Kidney (tissue), 14 donors: Measurements from ENCODE around the gene ANKDD1A. TPM values are rescaled to one million over a fixed set of nuclear protein-coding genes. Genes with fewer than 3 reads are reported as not detected.

Experiments
- DNase-seq, 5 donors: peaks; one replicate each; pipeline ENCODE4 v3.0.0-alpha.2; 2013 to 2020
- FAIRE-seq: peaks from 2 replicates; lab custom pipeline; 2012; peaks lifted over from hg19 to GRCh38; lab: Jason Lieb, UNC
- H3K27ac ChIP-seq, 2 donors: one replicate each; pipeline ENCODE4 v1.7.0; 2013; ENCODE audit warnings: low read depth in 2 of 2, low read length in 2 of 2, inconsistent platforms in 1 of 2
- H3K27me3 ChIP-seq: one replicate; pipeline ENCODE4 v1.7.1; 2013; ENCODE audit warnings: low read length, inconsistent platforms; ENCODE audit not compliant: control insufficient read depth, insufficient read depth
- H3K36me3 ChIP-seq, 3 donors: one replicate each; pipeline versions ENCODE4 v1.7.0 to v1.7.1; 2013; ENCODE audit warnings: low read length in 3 of 3, control low read depth in 1 of 3, inconsistent platforms in 1 of 3; ENCODE audit not compliant: insufficient read depth in 3 of 3, control insufficient read depth in 2 of 3
- H3K4me1 ChIP-seq, 3 donors: one replicate each; pipeline versions ENCODE4 v1.7.0 to v1.7.1; 2013; ENCODE audit warnings: low read length in 3 of 3, inconsistent platforms in 1 of 3, low read depth in 1 of 3; ENCODE audit not compliant: control insufficient read depth in 2 of 3, insufficient read depth in 2 of 3
- H3K4me3 ChIP-seq, 3 donors: one replicate each; pipeline versions ENCODE4 v1.7.0 to v1.8.1; 2013; ENCODE audit warnings: low read length in 3 of 3, control low read depth in 1 of 3, inconsistent platforms in 1 of 3
- H3K9ac ChIP-seq, 3 donors: one replicate each; pipeline versions ENCODE4 v1.7.0 to v1.7.1; 2013; ENCODE audit warnings: low read length in 3 of 3, control low read depth in 1 of 3, inconsistent platforms in 1 of 3
- H3K9me3 ChIP-seq, 3 donors: one replicate each; pipeline versions ENCODE4 v1.7.0 to v1.7.1; 2013; ENCODE audit warnings: low read length in 3 of 3, control low read depth in 1 of 3, inconsistent platforms in 1 of 3; ENCODE audit not compliant: control insufficient read depth in 2 of 3, insufficient read depth in 1 of 3
- intact Hi-C: fragments of 100-400 bp; cut with DNase I; formaldehyde crosslinking; loops from one replicate; pipeline ENCODE4 v1.11.1; 2022
- polyA plus RNA-seq: library from polyadenylated mRNA; stranded (reverse); fragments of 350-450 nt; fragmentation: Illumina TruSeq; extraction: RNeasy Lipid Tissue Mini Kit (QIAGEN cat#74804); gene quantifications from one replicate; pipeline ENCODE4 v1.2.3, GENCODE V29; 2014; ENCODE audit warnings: low read depth, low replicate concordance; ENCODE audit not compliant: insufficient read depth
- total RNA-seq: library from RNA; stranded (reverse); fragmentation: NEBNext Ultra II Directional; extraction: Animal tissue kit (Norgen Biotek cat#: 25700); gene quantifications from one replicate; pipeline ENCODE4 v1.2.1, GENCODE V29; 2021
- TF ChIP-seq, protein P1 (sequence below): IDR thresholded peaks from 3 replicates; pipeline ENCODE4 v1.5.1; 2012; ENCODE audit warnings: mild to moderate bottlenecking, moderate library complexity, borderline replicate concordance; ENCODE audit not compliant: insufficient read depth; ENCODE audit errors: extremely low read depth
- donor health status: control.
- donor health status: control.
- donor health status: control.
- donor health status: control.
- donor health status: control.
- donor health status: DM: yes; HTN: yes; CAD: no.
- donor health status: Normal renal cell carcinoma (clear cell type).

Gene ANKDD1A
- total and polyA plus RNA-seq, 2 donors from 2014 or later = 1.9 to 8.0 TPM

DNA sequence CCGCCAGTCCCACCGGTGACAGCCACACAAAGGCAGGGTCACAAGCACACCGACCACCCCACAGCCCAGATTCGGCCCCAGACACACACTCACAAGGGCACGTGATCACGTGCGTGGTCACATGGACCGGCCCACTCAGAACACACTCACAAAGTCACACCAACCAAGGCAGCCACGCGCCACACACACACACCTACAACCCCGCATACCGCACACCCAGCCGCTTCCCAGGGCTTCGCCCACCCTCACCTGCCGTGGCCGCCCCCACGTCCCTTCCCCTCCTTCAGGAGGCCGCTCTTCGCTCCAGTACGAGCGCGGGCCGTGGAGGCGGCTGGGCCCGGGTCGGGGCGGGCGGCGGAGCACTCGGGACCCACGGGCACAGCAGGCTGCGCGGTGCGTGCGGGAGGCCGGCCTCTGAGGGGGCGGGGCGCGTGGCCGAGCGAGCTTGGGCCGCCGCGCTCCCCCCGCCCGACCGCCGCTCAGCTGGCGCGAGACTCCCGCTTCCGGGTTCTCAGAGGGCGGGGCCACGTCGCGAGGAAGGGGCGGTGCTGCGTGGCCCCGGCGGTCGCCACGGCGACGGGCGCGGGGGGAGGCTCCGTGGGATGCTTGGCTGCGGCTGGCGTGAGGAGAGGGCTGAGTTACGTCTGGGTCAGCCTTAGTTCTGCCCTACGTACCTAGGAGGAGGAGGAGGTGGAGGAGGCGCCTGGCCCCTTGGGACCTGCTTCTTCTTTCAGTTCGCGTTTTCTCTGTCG lies 77.9 kb downstream of the ANKDD1A start, which contains the start of gene SPG21:
Gene SPG21 (minus strand): TSS at position 499 of the 752 bp plus-strand sequence. CDS start 6,345 bp downstream, outside the sequence.
- FAIRE-seq (no peak), DNase-seq (peak; percentile 96 to 98 (median 97))
- H3K27ac ChIP-seq = peak within 1 kb of the TSS; percentile 95 to 96
- H3K9me3 ChIP-seq = no peaks in the 10 kb centered on the region
- no peaks in the 10 kb centered on the region for H3K27me3 ChIP-seq
- H3K4me1 ChIP-seq = peaks cover 0 to 3% (median 2%) of the 10 kb centered on the region in 3 donors
- TF ChIP-seq, protein P1, sequence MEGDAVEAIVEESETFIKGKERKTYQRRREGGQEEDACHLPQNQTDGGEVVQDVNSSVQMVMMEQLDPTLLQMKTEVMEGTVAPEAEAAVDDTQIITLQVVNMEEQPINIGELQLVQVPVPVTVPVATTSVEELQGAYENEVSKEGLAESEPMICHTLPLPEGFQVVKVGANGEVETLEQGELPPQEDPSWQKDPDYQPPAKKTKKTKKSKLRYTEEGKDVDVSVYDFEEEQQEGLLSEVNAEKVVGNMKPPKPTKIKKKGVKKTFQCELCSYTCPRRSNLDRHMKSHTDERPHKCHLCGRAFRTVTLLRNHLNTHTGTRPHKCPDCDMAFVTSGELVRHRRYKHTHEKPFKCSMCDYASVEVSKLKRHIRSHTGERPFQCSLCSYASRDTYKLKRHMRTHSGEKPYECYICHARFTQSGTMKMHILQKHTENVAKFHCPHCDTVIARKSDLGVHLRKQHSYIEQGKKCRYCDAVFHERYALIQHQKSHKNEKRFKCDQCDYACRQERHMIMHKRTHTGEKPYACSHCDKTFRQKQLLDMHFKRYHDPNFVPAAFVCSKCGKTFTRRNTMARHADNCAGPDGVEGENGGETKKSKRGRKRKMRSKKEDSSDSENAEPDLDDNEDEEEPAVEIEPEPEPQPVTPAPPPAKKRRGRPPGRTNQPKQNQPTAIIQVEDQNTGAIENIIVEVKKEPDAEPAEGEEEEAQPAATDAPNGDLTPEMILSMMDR = no peak
- peak within 1 kb of the TSS; percentile 74 to 98 (median 93) for H3K4me3 ChIP-seq
- H3K9ac ChIP-seq = peak within 1 kb of the TSS; percentile 44 to 96 (median 77)
- no peaks in the 10 kb centered on the region for H3K36me3 ChIP-seq
- intact Hi-C loops = no loop called here

DNA sequence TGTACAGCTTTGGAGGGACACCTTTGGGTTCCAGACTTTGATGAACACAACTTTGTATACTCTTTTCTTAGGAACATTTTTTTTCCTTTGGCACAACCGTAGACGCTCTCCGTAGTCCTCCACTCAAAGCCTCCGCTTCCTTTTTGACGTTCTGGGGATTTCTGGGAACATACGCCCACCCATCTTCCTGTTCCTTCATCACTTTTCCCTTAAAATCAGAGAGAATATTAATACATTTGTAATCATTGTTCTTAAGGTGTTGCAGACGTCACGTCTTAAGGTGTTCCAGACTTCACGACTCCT lies 78.4 kb downstream of the ANKDD1A start:
- no peak for DNase-seq
- TF ChIP-seq, protein P1 = no peak
- H3K27ac ChIP-seq = peak overlapping the region; percentile 27 to 69
- H3K36me3 ChIP-seq = no peaks in the 10 kb centered on the region
- peaks cover 0 to 3% (median 2%) of the 10 kb centered on the region in 3 donors for H3K4me1 ChIP-seq
- peak overlapping the region; percentile 18 to 96 (median 55) for H3K9ac ChIP-seq
- FAIRE-seq = no peak
- H3K27me3 ChIP-seq = no peaks in the 10 kb centered on the region
- no peaks in the 10 kb centered on the region for H3K9me3 ChIP-seq
- intact Hi-C loops = no loop called here
- peak overlapping the region; percentile 69 to 98 (median 74) for H3K4me3 ChIP-seq

DNA sequence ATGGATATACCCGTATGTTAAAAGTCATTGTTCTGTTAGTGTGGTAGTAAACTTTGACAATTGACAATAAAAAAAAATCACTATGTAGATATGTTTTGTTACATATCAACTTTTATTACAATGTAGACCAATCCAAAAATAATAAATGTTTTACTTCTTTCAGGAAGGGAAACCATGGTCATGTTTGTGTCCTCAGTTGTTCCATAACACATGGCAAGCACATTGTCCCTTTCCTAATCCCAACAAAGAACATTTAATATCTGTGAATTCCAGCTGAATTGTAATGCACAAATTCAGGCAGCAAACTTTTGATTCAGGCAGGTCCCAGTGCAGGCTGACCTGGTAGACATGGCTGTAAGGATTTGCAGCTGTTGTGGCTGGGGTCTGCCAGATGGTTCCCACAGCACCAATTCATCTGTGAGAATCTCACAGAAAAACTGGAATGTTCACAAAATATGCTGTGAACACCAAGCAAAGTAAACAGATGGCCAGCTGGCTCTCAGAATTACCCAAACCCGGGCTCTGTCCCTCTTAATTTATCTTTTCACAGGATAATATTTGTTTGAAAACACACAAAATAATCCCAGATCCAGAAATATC lies 79.9 kb downstream of the ANKDD1A start:
- Histone ChIP-seq H3K36me3 (no peaks in the 10 kb centered on the region), H3K27ac (no peak overlapping the region), H3K9me3 (no peaks in the 10 kb centered on the region), H3K4me3 (no peak overlapping the region), H3K27me3 (no peaks in the 10 kb centered on the region), H3K4me1 (peaks cover 0 to 3% (median 2%) of the 10 kb centered on the region in 3 donors), H3K9ac (no peak overlapping the region)
- intact Hi-C loops = no loop called here
- TF ChIP-seq, protein P1 = no peak
- FAIRE-seq = no peak
- peak in 3 of 5 donors; percentile 22 to 70 (median 26) for DNase-seq
